OCI-LY3 (cell line): ENCODE results near the gene IGSF23.

ENCODE experiments used
- CTCF ChIP-seq: fragments of 200-600, 300-600 bp; sonication (generic); IDR thresholded peaks from 2 replicates; pipeline ENCODE4 v1.5.1; 2014; ENCODE audit warnings: antibody characterized with exemption, low read length, low read depth
- EZH2phosphoT487 ChIP-seq: fragments of 200-600 bp; shearing (Covaris generic); IDR thresholded peaks from 2 replicates; pipeline ENCODE4 v1.6.1; 2018; ENCODE audit warnings: antibody characterized with exemption, mixed run types, low read depth

- TF ChIP-seq CTCF (no peak), EZH2phosphoT487 (no peak)
These were observed 62.2 kb downstream of the IGSF23 start for GRCh38 chr19:44675521-44675920.
